ENCODE results near the gene SLC17A9.

The SLC17A9 gene

DNA sequence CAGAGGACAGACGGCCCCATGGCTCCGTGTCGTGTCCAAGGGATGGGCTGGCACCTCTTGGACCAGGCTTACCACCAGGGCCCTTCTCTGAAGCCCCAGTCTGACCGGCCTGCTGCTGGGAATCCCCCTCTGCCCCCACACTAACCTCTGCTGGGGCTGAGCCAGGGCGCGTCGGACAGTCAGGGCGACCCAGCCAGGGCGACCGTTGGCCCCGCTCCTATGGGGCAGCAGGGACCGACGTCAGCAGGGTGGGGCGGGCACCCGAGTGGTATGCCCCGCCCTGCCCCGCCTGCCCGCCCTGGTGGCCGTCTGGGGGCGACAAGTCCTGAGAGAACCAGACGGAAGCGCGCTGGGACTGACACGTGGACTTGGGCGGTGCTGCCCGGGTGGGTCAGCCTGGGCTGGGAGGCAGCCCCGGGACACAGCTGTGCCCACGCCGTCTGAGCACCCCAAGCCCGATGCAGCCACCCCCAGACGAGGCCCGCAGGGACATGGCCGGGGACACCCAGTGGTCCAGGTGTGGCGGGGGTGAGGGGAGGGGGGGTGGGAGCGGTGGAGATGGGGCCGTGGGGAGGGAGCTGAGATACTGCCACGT is at the start of gene SLC17A9:
Gene SLC17A9, plus strand, starts transcription at position 337 of the 595 bp plus-strand sequence. Its CDS starts 122 bp downstream, at position 459.
- no peak for DNase-seq

DNA sequence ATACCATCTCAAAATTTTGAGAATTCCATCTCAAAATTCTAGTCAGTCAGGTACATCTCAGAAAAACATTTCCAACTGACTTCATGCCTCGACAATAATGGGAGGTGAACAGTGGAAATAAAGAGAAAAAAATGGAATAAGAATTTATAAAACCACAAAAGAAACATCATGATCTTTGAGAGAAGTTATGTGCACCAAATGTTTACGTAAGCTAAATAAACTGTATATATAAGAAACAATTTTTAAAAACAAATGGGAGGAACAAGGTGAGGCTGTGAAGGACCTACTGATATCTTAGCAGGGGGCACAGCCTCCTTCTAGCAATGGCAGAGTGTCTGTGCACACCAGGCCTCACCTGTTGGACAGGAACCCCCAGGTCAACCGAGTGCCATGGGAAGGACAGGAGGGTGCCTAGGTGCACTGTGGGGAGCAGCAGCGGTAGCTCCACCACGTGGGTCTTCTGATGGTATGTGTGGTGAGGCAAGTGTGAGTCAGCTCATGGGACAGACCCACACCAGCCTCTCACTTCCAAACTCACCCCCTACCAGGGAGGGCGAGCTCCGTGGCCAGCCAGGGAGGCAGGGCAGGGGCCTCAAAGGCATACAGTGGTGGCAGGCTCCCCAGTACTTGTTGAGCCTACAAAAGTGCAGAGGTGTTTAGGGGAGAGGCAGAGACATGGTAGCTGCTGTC is 49.4 kb upstream of the SLC17A9 start:
- no peak for DNase-seq

GRCh38 chr20:62905536-62906117 is 46.9 kb upstream of the SLC17A9 start:
- DNase-seq = no peak

DNA sequence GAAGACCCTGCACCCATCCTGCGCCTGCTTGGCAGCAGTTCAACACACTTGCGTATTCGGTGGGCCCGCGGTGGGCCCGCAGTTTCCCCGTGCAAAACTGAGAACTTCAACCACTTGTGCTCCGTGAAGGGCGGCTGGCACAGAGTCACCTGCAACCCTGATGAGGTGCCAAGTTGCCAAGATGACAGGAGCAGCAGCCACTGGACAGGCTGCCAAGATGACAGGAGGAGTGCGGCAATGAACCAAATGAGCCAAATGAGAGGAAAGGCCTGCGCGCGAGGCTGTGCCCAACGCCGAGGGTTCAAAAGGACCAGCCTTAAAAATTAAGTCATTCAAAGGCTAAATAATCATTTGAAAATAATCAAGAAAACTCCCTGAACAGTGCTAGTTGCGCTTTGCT is 46.3 kb upstream of the SLC17A9 start:
- DNase-seq = no peak

DNA sequence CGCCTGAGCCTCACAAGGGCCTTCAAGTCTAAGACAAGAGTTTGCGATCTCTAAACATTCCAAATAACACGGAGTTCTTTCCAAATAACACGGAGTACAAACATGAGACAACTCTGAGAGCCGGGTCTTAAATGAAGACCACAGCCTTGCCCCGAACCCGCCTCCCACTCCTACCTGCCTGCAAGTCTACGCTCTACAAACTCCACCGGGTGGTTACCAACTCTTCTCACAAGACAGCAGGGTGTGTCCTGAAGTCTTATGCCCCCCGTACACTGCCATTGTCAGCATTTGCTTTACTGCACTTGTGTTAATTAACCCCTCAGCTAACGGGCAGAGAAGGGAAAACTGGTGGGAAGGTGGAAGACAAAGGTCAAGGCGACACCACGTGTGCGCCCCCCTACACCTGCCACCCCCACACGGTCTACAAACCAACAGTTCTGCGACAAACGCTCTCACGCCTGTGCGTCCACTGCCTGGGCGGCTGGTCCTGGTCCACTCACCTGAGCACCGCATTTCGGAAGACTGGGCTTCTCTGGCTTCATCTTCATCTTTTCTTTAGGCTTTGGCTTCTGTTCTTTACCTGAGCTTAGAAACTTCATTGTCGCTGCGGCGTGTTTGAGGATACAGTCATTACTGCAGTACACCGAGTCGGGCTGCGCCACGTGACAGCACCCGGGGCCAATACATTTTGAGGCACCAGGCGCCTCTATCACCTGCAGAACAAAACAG is 45.7 kb upstream of the SLC17A9 start:
- DNase-seq = no peak

DNA sequence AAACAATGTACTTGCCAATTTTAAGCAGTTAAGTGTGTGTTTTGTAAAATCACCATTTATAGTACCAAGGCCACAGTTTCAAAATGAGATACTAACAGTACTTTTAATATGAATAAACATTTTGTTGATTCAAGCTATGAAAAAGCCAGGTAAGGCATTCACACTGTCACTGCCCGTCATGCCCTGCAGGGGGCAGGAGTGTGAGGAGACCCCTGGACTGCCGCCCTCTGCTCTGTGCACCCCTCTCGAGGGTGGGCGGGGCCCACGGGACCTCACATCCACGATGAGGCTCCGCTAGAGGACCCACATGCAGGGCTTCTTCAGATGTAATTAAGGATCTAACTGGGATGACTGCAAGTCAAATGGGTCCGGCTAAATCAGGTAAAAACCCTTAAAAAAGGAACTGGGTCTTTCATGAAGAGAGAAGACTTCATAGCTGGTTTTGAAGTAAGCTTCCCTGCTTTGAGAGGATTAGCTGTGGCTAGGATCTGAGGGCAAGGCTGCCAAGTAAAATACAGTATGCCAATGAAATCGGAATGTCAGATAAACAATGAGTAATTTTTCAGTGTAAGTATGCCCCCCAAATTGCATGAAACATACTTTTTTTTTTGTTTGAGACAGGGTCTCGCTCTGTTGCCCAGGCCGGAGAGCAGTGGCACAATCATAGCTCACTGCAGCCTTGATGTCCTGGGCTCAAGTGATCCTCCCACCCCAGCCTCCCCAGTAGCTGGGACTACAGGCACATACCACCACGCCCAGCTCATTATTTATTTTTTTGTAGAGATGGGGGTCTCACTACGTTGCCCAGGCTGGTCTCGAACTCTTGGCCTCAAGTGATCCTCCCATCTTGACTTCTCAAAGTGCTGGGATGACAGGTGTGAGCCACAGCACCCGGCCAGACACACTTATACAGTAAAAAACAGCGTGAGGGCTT is 44.9 kb upstream of the SLC17A9 start:
- no peak for DNase-seq

DNA sequence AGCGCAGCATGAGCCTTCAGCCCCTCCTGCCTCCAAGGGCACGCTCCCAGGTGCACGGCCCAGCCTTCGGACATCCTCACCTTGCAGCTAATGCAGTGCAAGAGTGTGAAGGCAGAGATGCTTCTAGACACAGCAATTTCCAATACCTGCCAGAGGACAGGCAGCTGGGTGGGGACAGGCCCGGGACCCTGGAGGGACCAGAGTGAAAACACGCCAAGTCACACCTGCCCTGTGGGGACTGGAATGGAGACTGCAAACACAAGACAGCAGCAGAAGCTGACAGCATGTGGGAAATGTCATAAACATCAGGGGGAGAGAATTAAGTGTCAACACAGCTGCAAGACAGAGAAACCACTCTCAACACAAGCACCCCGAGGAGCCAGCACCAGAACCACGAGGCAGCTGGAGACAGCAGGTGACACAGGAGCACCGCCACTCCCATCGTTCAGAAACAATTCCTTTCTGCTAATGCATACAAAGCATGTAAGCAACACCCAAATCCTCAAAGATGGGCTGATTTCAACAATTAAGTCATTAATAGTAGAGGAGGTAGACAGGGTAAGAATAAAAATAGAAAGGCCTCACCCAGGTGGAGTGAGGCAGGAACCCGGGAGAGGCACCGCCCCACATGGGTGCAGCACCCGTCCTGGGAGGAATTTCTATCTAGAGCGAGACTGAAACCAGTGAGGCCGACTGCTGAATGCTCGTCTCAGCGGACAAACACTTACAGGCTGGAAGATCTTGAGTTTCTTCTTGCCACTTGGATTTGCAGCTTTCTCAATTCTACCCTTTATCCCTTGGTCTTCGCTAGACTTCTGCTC is 43.3 kb upstream of the SLC17A9 start:
- no peak for DNase-seq

DNA sequence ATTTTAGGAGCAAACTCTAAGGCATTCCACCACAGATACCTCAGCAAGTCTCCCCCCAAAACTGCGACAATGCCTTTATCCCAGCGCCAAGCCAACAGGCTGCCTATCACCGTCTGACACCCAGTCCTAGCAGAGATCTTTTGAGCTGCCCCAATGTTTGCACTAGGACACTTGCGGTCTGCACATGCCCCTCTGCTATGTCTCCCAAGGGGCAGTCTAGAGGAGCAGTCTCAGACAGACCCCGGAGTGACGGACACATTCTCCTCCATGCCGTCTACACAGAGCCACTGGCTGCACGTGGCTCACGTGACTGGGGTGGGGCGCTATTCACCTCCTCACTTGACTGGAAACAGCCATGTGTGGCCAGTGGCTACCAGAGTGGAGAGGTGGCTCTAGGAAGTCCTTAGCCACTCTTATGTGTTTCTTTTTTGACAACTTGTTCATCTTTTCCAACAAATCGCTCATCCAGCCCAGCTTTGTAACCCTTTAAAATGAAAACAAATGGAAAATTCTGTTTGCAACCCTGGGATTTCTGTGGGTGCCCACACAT is 42.2 kb upstream of the SLC17A9 start:
- DNase-seq = no peak

GRCh38 chr20:62910777-62911497 is 41.6 kb upstream of the SLC17A9 start:
- no peak for DNase-seq

- no peak for DNase-seq
Observed at GRCh38 chr20:62911701-62912280, 40.7 kb upstream of the SLC17A9 start.

- DNase-seq = no peak
Observed at GRCh38 chr20:62913043-62913630, 39.4 kb upstream of the SLC17A9 start.

DNA sequence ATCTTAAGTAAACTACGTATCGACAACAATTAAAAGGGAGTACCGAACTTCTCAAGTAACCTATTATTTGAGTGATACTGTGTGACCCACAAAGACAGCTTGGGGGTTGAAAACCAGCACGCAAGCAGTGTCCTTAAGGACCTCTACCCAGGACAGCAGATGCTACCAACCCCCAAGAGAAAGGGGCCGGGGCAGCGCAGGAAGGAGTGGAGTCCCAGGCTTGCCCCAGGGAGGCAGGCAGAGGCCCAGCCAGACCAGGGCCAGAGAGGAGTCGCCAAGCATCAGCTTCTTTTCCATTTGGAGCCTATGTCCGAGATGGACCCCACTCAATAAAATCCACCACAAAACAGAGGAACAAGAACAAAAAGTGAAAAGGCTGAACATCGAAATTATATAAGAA is 38.1 kb upstream of the SLC17A9 start:
- no peak for DNase-seq

DNA sequence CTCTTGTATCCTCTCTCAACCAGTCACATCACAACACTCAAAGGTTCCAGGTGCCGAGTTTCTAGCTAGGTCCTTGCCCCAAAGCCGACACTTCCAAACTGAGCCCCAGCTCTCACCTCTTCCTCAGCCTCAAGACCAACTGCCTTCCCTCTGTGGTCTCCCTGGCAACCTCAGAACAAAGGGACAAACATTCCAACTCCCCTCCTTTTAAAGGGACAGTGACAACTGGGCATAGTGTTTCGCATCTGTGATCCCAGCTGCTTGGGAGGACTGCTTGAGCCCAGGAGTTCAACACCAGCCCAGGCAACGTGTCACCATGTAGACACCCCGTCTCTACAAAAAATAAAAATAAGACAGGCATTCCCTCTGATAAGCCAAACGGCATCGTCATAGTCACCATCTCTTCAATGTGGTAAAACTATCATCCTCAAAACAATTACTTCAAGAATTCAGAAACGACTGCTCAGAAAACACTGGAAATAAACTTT is 37.5 kb upstream of the SLC17A9 start:
- DNase-seq = no peak

DNA sequence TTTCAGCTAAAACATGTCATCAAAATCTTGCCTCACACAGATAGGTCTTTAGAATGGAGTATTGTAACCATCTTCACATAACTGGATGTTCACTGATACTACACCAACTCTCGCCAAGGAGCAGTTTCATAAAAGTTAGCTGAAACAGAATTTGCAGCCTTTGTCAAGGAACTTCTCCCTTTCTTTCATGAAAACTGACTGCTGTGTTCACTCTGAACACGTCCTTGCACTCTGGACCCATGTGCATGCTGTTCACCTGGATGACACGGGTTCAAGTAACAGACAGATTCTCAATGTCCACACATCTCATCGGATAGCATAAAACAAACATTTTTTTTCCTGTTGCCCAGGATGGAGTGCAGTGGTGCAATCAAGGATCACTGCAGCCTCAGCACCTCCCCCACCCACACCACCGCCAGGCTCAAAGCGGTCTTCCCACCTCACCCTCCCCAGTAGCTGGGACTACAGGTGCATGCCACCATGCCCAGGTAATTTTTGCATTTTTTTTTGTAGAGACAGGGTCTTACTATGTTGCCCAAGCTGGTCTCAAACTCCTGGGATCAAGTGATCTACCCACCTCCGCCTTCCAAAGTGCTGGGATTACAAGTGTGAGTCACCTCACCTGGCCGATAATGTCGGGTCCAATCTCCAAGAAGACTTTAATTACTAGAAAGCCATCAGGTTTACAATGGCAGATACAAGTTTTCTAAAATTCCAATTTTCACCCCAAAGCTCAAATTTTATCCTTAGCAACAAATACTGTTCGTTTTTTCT is 35.6 kb upstream of the SLC17A9 start:
- no peak for DNase-seq

DNA sequence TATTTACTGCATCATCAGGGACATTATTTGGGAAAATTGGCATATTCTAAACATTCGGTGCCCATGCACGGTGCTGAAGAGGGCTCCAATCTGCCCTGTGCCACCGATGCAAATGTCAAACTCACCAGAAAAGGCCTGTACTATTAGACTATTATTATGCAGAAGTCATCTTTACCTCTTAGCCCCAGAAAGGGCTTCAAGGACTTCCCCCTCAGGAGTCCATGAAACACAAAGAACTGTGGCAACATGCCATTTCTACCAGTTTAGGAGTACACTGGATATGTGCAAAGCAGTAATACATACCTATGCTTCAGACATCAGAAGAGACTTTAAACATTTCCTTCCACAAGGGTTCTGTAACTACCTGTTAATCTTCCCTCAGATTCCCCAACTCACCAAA is 34.8 kb upstream of the SLC17A9 start:
- no peak for DNase-seq

DNA sequence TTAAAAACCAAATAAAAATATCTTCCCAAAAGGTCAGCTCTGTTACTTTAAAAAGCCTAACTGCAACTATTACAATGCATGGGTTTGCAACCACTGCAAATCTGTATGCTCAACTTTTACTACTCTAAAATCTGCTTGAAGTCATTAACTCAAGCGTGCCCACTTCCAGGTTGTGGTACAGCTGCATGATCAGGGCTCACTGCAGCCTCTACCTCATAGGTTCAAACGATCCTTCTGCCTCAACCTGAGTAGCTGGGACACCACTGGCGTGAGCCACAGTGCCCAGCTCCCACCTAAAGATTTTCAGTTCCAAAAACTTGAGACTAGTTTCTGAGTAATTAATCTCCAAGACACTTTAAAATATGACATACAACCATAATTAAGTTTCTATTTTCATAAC is 34.4 kb upstream of the SLC17A9 start:
- no peak for DNase-seq

DNA sequence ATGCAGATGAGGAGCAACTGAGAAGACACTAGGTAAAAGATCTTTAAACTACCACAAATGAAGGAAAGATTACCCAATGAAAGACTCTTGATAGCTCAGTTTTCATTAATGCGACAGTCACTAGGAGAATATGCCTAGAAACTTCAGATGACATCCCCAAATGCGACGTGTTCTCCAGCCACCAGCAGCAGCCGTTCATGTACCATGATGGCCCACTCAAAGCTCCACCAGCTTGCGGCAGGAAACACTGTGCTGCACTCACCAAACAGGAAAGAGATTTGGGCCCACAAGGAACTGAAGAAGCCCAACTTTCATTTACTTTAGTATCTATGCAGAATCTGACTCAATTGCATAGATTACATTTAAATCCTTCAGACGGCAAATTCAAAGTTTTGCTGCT is 33.7 kb upstream of the SLC17A9 start:
- no peak for DNase-seq

DNA sequence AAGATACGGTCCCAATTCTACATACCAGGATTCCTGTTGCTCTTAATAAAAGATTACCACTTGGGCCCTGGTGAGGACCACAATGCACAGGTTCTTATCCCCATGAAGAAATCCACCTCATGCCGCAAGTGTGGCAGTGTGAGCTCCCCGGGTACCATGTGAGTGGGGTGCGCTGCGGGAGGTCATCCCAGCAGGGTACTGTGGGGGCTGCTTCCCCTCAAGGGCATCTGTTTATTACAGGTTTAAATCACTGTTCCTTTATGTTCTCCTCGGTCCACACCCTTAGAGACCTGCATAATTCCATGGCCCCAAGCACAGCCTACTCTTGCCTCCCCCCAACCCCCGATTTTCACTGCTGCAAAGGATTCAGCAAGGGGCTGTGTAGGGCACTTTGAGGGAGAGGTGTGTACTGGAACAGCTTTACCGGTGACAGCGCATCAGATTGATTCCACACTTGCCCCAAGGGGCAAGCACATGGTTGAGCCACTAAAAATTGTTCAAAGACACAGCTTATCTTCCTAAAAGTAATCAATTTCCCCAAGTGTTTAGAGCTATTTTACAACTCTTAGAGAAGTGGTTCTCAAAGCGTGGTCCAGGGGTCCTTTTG is 32.4 kb upstream of the SLC17A9 start:
- DNase-seq = no peak
